ENCODE measurements around the gene GPR149. TPM values are rescaled to one million over a fixed set of nuclear protein-coding genes. Genes with fewer than 3 reads are reported as not detected.

GPR149 gene
- total RNA-seq, 1 experiment from 2014 or later = not detected

DNA sequence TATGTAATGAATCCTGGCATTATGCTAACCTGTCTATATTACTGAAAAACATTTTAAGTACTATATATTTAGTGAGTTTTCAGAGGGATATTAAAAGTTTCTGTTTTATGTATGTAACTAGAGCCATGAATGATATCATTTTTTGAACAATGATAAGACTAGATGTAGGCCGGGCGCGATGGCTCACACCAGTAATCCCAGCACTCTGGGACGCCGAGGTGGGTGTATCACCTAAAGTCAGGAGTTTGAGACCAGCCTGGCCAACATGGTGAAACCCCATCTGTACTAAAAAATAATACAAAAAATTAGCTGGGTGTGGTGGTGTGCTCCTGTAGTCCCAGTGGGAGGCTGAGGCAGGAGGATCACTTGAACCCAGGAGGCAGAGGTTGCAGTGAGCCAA lies 139.8 kb downstream of the GPR149 start:
- Mint-ChIP-seq H3K36me3 (ENCODE audit: insufficient read depth, unreplicated experiment) (peaks cover 76% of the 10 kb centered on the region), H3K9me3 (ENCODE audit: unreplicated experiment) (no peaks in the 10 kb centered on the region), H3K4me3 (ENCODE audit: unreplicated experiment) (no peak overlapping the region), H3K27me3 (ENCODE audit: insufficient read depth, unreplicated experiment) (no peaks in the 10 kb centered on the region), H3K4me1 (ENCODE audit: low read depth, unreplicated experiment) (no peaks in the 10 kb centered on the region), H3K27ac (ENCODE audit: unreplicated experiment) (no peak overlapping the region)
- no peak for DNase-seq
- CTCF ChIA-PET = no interaction called here
- H3K4me3 ChIP-seq (ENCODE audit: low read depth, low read length) = no peak overlapping the region
- POLR2A ChIA-PET = no interaction called here
- H3K36me3 ChIP-seq (ENCODE audit: control insufficient read depth, insufficient read depth, low read length) = peaks cover 1% of the 10 kb centered on the region; the same call in 1 of the 2 replicates
- no peaks in the 10 kb centered on the region for H3K27me3 ChIP-seq (replicated peaks; ENCODE audit: control insufficient read depth, insufficient read depth, low read length)
- no TSS peak for BruUV-seq (replicated peaks)
- intact Hi-C loops (cut with micrococcal nuclease; ENCODE audit: unreplicated experiment) = no loop called here
- H3K4me1 ChIP-seq = no peaks in the 10 kb centered on the region
- TF ChIP-seq, protein P1, sequence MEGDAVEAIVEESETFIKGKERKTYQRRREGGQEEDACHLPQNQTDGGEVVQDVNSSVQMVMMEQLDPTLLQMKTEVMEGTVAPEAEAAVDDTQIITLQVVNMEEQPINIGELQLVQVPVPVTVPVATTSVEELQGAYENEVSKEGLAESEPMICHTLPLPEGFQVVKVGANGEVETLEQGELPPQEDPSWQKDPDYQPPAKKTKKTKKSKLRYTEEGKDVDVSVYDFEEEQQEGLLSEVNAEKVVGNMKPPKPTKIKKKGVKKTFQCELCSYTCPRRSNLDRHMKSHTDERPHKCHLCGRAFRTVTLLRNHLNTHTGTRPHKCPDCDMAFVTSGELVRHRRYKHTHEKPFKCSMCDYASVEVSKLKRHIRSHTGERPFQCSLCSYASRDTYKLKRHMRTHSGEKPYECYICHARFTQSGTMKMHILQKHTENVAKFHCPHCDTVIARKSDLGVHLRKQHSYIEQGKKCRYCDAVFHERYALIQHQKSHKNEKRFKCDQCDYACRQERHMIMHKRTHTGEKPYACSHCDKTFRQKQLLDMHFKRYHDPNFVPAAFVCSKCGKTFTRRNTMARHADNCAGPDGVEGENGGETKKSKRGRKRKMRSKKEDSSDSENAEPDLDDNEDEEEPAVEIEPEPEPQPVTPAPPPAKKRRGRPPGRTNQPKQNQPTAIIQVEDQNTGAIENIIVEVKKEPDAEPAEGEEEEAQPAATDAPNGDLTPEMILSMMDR (IDR thresholded peaks at IDR 0.05; ENCODE audit: insufficient read depth in 1 of 2, low read depth in 1 of 2, low read length in 1 of 2, severe bottlenecking in 1 of 2, unreplicated experiment in 1 of 2) = no peak
- H3K9me3 ChIP-seq = no peaks in the 10 kb centered on the region

Other genes starting within 250 kb of the GPR149 start
- gene DHX36, start 105.7 kb downstream of the GPR149 start, total RNA-seq (2022) = 76.4 and 87.3 TPM in 2 replicates

Measured in Caco-2 (cell line).